HL-60/S4 treated with phorbol 12-myristate 13-acetate at 8.2 ng/mL for 4 days and 3 days (cell line): Measurements from ENCODE around the gene HOXB3.

ENCODE experiments used
- in situ Hi-C: fragments of 300-500 bp; cut with MboI; formaldehyde crosslinking; loops from 2 replicates; pipeline ENCODE4 v1.15.0; 2022; ENCODE audit warnings: low sequenced_read_pairs

Gene HOXB3

GRCh38 chr17:48613862-48614694, 24.0 kb upstream of the HOXB3 start:
- in situ Hi-C loops, result no loop called here

- in situ Hi-C loops, result no loop called here
Observed at GRCh38 chr17:48612854-48613691, 23.0 kb upstream of the HOXB3 start.

- in situ Hi-C loops, result no loop called here
Observed at GRCh38 chr17:48612456-48612853, 22.4 kb upstream of the HOXB3 start.

- in situ Hi-C loops, result no loop called here
Observed at GRCh38 chr17:48611681-48612455, 21.8 kb upstream of the HOXB3 start.

- in situ Hi-C loops, result no loop called here
Observed at GRCh38 chr17:48611213-48611612, 21.2 kb upstream of the HOXB3 start.

GRCh38 chr17:48610282-48611211, 20.5 kb upstream of the HOXB3 start, which contains the start of gene HOXB7:
Gene HOXB7, minus strand, starts transcription at chr17:48611017. Its CDS starts 99 bp downstream, at chr17:48610918.
- in situ Hi-C loops, result no loop called here

- in situ Hi-C loops, result no loop called here
Observed at GRCh38 chr17:48609759-48610281, 19.8 kb upstream of the HOXB3 start.

GRCh38 chr17:48609033-48609432, 19.0 kb upstream of the HOXB3 start:
- in situ Hi-C loops, result no loop called here

- in situ Hi-C loops, result no loop called here
Observed at GRCh38 chr17:48608494-48608834, 18.4 kb upstream of the HOXB3 start.

- in situ Hi-C loops, result no loop called here
Observed at GRCh38 chr17:48606892-48607614, 17.0 kb upstream of the HOXB3 start.

- in situ Hi-C loops, result no loop called here
Observed at GRCh38 chr17:48605991-48606891, 16.2 kb upstream of the HOXB3 start.

GRCh38 chr17:48605409-48605919, 15.4 kb upstream of the HOXB3 start:
- in situ Hi-C loops, result no loop called here

- in situ Hi-C loops, result no loop called here
Observed at GRCh38 chr17:48604770-48605329, 14.8 kb upstream of the HOXB3 start, which contains the start of gene HOXB6. Gene HOXB6, minus strand, starts transcription at chr17:48604986. Its CDS starts 6,836 bp downstream, at chr17:48598150.

- in situ Hi-C loops, result no loop called here
Observed at GRCh38 chr17:48603959-48604769, 14.1 kb upstream of the HOXB3 start.

- in situ Hi-C loops, result no loop called here
Observed at GRCh38 chr17:48601539-48602425, 11.7 kb upstream of the HOXB3 start.

GRCh38 chr17:48601207-48601538, 11.1 kb upstream of the HOXB3 start:
- in situ Hi-C loops, result no loop called here
